Measurements from ENCODE around the gene CEP112. TPM values are rescaled to one million over a fixed set of nuclear protein-coding genes. Genes with fewer than 3 reads are reported as not detected.

CEP112 gene
- total and polyA plus RNA-seq, 2 experiments from 2014 or later: 4.0 to 4.3 TPM

DNA sequence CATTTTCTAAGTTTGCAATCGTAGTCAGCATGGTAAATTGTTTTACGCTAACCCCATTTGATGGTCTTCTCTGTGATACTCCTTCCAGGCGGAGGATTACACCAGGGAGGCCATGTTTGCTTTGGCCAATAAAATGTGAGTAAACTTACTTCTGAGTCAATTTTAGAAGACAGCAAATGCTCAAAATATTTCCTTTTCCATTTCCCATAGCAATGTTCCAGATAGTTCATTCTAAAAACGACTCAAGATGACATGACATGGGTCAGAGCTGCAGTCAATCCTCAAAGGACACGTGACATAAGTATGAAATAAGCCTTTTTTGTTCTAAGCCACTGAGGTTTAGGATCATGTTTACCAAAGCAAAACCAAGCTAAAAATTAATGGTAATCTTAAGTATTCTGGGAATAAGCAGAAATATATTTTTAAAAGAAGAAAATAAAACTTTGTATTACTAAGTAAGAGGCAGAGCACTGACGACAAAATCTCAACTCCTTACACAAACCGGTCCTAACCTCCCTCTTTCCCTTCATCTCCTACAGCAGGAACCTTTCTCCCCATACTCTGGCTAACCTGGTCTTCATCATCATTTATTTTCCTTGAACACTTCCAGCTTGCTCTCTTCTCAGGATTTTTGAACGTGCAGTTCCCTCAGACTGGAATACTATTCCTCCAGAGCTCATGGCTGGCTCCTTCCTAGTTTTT, 266.2 kb downstream of the CEP112 start (continued):
- TF ChIP-seq EZH2phosphoT487 (IDR thresholded peaks at IDR 0.05; ENCODE audit: unreplicated experiment) (no peak), POLR2AphosphoS5 (IDR thresholded peaks at IDR 0.05; ENCODE audit: low read depth) (no peak), ZNF114 (CRISPR knock-in tag; IDR thresholded peaks at IDR 0.05) (no peak), ZNF331 (CRISPR knock-in tag; IDR thresholded peaks at IDR 0.05; ENCODE audit: low read depth) (no peak), NANOG (IDR thresholded peaks at IDR 0.05; ENCODE audit: borderline replicate concordance) (no peak), JUNB (IDR thresholded peaks at IDR 0.05; ENCODE audit: unreplicated experiment) (no peak), STAT1 (IDR thresholded peaks at IDR 0.05; ENCODE audit: unreplicated experiment) (no peak)
- TF ChIP-seq, protein P1, sequence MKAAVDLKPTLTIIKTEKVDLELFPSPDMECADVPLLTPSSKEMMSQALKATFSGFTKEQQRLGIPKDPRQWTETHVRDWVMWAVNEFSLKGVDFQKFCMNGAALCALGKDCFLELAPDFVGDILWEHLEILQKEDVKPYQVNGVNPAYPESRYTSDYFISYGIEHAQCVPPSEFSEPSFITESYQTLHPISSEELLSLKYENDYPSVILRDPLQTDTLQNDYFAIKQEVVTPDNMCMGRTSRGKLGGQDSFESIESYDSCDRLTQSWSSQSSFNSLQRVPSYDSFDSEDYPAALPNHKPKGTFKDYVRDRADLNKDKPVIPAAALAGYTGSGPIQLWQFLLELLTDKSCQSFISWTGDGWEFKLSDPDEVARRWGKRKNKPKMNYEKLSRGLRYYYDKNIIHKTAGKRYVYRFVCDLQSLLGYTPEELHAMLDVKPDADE (IDR thresholded peaks at IDR 0.05): no peak
- TF ChIP-seq, protein P2, sequence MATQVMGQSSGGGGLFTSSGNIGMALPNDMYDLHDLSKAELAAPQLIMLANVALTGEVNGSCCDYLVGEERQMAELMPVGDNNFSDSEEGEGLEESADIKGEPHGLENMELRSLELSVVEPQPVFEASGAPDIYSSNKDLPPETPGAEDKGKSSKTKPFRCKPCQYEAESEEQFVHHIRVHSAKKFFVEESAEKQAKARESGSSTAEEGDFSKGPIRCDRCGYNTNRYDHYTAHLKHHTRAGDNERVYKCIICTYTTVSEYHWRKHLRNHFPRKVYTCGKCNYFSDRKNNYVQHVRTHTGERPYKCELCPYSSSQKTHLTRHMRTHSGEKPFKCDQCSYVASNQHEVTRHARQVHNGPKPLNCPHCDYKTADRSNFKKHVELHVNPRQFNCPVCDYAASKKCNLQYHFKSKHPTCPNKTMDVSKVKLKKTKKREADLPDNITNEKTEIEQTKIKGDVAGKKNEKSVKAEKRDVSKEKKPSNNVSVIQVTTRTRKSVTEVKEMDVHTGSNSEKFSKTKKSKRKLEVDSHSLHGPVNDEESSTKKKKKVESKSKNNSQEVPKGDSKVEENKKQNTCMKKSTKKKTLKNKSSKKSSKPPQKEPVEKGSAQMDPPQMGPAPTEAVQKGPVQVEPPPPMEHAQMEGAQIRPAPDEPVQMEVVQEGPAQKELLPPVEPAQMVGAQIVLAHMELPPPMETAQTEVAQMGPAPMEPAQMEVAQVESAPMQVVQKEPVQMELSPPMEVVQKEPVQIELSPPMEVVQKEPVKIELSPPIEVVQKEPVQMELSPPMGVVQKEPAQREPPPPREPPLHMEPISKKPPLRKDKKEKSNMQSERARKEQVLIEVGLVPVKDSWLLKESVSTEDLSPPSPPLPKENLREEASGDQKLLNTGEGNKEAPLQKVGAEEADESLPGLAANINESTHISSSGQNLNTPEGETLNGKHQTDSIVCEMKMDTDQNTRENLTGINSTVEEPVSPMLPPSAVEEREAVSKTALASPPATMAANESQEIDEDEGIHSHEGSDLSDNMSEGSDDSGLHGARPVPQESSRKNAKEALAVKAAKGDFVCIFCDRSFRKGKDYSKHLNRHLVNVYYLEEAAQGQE (IDR thresholded peaks at IDR 0.05; ENCODE audit: unreplicated experiment): no peak

DNA sequence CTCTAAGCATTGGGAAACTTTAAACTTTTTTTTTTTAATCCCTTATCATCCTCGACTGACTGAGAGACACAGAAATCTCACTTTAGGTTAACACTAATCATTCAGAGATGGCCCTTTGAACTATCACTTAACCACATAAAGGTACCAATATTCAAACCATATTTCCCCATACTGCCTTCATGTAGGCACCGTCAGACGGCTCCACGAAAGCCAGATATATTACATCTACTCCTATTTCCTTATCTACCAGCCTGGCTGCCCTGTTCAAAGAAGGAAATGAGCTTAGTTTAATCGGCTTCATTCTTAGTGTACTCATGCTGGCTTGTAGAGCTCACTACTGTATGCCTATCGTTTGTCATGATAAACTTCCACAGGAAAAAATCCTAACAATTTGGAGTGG, 270.9 kb downstream of the CEP112 start:
- H3K4me3 ChIP-seq: no peak overlapping the region
- no peaks in the 10 kb centered on the region for H3F3A ChIP-seq (replicated peaks; ENCODE audit: low read depth)
- no peak overlapping the region for H3K4me3 Mint-ChIP-seq
- no peaks in the 10 kb centered on the region for H3K79me2 ChIP-seq (replicated peaks; ENCODE audit: insufficient read depth)
- H3K9me2 ChIP-seq (ENCODE audit: insufficient read depth): no peaks in the 10 kb centered on the region
- H3K36me3 ChIP-seq (ENCODE audit: insufficient read depth): no peaks in the 10 kb centered on the region
- no peaks in the 10 kb centered on the region for H3K9me3 Mint-ChIP-seq
- peaks cover 3% of the 10 kb centered on the region; the same call in 1 of the 2 replicates for H3K4me1 ChIP-seq (ENCODE audit: insufficient read depth)
- H4K20me1 ChIP-seq (replicated peaks; ENCODE audit: insufficient read depth): no peaks in the 10 kb centered on the region
- no peak overlapping the region for H2AFZ ChIP-seq
- no peaks in the 10 kb centered on the region for H3K27me3 ChIP-seq (ENCODE audit: insufficient read depth)
- peaks cover 15% of the 10 kb centered on the region; the same call in 2 of the 3 replicates for H3K4me1 Mint-ChIP-seq
- DNase-seq (ENCODE audit: low spot score): peak; percentile 4
- no peak for ATAC-seq
- no peak overlapping the region for H3K27ac ChIP-seq (ENCODE audit: low read depth)
- H3K36me3 Mint-ChIP-seq (ENCODE audit: low read depth): no peaks in the 10 kb centered on the region
- H3K4me2 ChIP-seq: no peak overlapping the region
- no peak overlapping the region; the same call in 1 of the 2 replicates for H3K27ac Mint-ChIP-seq
- peaks cover 3% of the 10 kb centered on the region for H3K27me3 Mint-ChIP-seq (ENCODE audit: insufficient read depth, low read depth, poor library complexity)
- no peak for TF ChIP-seq ZNF331 (CRISPR knock-in tag; IDR thresholded peaks at IDR 0.05; ENCODE audit: low read depth)
- TF ChIP-seq, protein P3, sequence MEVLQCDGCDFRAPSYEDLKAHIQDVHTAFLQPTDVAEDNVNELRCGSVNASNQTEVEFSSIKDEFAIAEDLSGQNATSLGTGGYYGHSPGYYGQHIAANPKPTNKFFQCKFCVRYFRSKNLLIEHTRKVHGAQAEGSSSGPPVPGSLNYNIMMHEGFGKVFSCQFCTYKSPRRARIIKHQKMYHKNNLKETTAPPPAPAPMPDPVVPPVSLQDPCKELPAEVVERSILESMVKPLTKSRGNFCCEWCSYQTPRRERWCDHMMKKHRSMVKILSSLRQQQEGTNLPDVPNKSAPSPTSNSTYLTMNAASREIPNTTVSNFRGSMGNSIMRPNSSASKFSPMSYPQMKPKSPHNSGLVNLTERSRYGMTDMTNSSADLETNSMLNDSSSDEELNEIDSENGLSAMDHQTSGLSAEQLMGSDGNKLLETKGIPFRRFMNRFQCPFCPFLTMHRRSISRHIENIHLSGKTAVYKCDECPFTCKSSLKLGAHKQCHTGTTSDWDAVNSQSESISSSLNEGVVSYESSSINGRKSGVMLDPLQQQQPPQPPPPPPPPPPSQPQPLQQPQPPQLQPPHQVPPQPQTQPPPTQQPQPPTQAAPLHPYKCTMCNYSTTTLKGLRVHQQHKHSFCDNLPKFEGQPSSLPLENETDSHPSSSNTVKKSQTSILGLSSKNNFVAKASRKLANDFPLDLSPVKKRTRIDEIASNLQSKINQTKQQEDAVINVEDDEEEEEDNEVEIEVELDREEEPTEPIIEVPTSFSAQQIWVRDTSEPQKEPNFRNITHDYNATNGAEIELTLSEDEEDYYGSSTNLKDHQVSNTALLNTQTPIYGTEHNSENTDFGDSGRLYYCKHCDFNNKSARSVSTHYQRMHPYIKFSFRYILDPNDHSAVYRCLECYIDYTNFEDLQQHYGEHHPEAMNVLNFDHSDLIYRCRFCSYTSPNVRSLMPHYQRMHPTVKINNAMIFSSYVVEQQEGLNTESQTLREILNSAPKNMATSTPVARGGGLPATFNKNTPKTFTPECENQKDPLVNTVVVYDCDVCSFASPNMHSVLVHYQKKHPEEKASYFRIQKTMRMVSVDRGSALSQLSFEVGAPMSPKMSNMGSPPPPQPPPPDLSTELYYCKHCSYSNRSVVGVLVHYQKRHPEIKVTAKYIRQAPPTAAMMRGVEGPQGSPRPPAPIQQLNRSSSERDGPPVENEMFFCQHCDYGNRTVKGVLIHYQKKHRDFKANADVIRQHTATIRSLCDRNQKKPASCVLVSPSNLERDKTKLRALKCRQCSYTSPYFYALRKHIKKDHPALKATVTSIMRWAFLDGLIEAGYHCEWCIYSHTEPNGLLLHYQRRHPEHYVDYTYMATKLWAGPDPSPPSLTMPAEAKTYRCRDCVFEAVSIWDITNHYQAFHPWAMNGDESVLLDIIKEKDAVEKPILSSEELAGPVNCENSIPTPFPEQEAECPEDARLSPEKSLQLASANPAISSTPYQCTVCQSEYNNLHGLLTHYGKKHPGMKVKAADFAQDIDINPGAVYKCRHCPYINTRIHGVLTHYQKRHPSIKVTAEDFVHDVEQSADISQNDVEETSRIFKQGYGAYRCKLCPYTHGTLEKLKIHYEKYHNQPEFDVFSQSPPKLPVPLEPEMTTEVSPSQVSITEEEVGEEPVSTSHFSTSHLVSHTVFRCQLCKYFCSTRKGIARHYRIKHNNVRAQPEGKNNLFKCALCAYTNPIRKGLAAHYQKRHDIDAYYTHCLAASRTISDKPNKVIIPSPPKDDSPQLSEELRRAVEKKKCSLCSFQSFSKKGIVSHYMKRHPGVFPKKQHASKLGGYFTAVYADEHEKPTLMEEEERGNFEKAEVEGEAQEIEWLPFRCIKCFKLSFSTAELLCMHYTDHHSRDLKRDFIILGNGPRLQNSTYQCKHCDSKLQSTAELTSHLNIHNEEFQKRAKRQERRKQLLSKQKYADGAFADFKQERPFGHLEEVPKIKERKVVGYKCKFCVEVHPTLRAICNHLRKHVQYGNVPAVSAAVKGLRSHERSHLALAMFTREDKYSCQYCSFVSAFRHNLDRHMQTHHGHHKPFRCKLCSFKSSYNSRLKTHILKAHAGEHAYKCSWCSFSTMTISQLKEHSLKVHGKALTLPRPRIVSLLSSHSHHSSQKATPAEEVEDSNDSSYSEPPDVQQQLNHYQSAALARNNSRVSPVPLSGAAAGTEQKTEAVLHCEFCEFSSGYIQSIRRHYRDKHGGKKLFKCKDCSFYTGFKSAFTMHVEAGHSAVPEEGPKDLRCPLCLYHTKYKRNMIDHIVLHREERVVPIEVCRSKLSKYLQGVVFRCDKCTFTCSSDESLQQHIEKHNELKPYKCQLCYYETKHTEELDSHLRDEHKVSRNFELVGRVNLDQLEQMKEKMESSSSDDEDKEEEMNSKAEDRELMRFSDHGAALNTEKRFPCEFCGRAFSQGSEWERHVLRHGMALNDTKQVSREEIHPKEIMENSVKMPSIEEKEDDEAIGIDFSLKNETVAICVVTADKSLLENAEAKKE (CRISPR knock-in tag; IDR thresholded peaks at IDR 0.05): no peak
- no peak for TF ChIP-seq JUNB (IDR thresholded peaks at IDR 0.05; ENCODE audit: unreplicated experiment)
- no peak for TF ChIP-seq NANOG (IDR thresholded peaks at IDR 0.05; ENCODE audit: borderline replicate concordance)
- TF ChIP-seq POLR2AphosphoS5 (IDR thresholded peaks at IDR 0.05; ENCODE audit: low read depth): no peak
- TF ChIP-seq, protein P4, sequence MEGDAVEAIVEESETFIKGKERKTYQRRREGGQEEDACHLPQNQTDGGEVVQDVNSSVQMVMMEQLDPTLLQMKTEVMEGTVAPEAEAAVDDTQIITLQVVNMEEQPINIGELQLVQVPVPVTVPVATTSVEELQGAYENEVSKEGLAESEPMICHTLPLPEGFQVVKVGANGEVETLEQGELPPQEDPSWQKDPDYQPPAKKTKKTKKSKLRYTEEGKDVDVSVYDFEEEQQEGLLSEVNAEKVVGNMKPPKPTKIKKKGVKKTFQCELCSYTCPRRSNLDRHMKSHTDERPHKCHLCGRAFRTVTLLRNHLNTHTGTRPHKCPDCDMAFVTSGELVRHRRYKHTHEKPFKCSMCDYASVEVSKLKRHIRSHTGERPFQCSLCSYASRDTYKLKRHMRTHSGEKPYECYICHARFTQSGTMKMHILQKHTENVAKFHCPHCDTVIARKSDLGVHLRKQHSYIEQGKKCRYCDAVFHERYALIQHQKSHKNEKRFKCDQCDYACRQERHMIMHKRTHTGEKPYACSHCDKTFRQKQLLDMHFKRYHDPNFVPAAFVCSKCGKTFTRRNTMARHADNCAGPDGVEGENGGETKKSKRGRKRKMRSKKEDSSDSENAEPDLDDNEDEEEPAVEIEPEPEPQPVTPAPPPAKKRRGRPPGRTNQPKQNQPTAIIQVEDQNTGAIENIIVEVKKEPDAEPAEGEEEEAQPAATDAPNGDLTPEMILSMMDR (conservative IDR thresholded peaks at IDR 0.05; ENCODE audit: low read depth in 2 of 2): no peak
- no peak for TF ChIP-seq EZH2 (IDR thresholded peaks at IDR 0.05; ENCODE audit: low read depth, unreplicated experiment)
- no peak for TF ChIP-seq ZNF114 (CRISPR knock-in tag; IDR thresholded peaks at IDR 0.05)
